GM21717 (cell line): ENCODE data around the gene SRSF9.

ENCODE experiments used
- ATAC-seq: cut with Tn5 transposase; IDR thresholded peaks from one replicate; pipeline ENCODE4 v1.9.1; 2021; ENCODE audit warnings: mild to moderate bottlenecking, moderate library complexity; ENCODE audit not compliant: unreplicated experiment

The SRSF9 gene

DNA sequence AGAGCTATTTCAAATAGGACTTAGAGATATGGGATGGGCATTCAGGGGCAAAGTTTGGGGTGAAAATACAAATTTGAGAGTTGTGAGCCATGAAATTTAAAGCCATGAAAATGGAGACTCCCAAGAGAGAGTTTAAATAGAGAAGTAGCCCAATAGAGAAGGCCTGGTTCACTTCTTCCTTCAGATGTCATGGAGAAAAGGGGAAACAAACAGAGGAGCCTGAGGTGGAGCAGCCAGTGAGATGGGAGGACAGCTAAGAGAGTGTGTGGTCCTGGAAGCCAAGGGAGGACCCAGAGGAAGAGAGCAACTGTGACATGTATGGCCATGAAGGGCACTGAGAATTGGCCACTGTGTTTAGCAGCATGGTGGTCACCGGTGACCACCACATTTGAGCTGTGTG lies 14.1 kb upstream of the SRSF9 start:
- ATAC-seq = no peak

DNA sequence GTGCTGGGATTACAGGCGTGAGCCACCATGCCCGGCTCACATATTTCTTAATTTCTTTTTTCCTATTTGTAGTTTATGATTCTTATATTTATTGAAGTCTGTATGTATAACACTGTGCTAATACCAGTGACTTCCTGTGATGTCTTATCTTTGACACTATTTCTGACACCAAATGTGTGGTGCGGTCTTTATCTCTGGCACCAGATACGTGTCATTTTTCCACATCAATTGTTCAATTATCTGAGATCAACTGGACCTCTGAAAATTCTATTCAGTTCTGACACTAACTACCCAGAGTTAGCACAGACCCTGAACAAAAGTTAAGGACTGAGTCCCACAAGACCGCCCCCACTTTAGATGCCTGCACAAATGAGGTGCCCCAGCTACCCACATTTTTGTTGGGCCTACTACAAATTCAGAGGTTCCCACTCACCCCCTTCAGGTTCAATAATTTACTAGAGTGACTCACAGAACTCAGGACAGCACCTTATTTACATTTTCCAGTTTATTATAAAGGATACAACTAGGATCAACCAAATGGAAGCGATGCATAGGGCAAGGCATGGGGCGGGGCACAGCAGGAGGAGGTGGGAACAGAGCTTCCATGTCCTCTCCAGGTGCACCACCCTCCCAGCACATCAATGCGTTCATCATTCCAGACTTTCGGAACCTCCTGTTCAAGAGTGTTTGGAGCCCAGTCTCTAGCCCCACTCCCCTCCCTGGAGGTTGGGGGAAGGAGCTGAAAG lies 11.6 kb upstream of the SRSF9 start:
- no peak for ATAC-seq

DNA sequence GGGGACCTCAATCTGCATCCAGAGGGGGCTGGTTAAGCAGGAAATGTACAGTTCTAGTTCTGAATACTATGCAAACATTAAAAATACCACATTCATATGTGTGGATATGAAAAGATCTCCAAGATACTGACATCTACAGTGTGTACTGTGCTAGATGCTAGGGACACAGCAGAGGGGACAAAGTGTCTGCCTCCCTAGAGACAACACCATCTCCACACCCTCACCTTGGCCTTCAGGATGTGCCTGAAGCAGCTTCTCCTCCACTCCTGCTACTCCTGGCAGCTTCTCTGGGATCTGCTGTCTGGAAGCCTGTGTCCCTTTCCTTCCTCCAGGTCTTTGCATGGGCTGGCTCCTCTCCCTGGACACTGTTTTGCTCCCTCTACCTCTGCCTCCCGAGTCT lies 10.7 kb upstream of the SRSF9 start:
- ATAC-seq = no peak

DNA sequence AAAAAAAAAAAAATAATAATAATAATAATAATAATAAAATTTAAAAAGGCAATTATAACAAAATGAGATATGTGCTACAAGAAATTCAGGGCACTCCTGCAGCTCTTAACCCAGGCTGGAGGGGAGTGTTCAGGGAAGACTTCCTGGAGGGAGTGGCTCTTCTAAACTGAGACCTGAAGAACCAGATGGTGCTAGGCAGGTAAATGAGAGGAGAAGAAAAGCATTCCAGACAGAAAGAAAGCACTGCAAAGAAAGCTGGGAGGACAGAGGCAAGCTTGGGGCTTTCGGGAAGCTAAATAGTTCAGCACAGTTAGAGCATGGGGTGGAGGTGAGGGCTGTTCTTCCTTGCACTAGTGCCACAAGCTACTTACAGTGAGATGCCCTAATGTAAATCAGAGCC lies 9.9 kb upstream of the SRSF9 start:
- ATAC-seq = no peak

DNA sequence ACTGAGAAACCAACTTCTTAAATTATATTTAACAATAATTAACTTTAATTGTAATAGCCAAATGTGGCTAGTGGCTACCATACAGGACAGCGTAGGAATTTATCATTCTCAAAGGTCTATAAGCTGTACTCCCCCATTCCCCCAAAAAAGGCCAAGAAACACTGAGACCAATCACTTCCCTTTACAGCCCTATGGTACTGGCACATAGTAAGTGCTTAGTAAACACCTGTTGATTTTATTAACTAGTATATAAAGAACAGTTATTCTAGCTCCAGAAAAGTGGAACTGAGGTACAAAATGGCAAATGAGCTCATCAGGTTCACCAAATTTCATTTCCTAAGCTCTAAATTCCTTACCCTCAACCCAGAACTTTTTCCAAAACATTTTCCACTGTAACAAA lies 6.1 kb upstream of the SRSF9 start:
- no peak for ATAC-seq

DNA sequence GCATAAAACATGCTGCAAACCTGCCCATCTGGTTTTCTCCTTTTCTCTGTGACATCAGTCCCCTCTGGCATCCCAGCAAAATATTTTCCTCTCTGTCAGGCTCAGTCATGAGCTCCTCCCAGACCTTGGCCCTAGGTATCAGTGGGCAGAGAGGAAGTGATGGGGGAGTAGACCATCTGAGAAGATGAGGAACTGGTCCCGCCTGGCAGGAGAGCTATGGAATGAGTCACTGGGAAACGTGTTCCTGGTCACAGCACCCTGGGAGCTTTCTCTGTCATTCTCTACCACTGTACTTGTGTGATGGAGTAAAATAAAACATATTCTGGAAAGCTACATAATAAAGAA lies 5.0 kb upstream of the SRSF9 start:
- ATAC-seq = no peak

DNA sequence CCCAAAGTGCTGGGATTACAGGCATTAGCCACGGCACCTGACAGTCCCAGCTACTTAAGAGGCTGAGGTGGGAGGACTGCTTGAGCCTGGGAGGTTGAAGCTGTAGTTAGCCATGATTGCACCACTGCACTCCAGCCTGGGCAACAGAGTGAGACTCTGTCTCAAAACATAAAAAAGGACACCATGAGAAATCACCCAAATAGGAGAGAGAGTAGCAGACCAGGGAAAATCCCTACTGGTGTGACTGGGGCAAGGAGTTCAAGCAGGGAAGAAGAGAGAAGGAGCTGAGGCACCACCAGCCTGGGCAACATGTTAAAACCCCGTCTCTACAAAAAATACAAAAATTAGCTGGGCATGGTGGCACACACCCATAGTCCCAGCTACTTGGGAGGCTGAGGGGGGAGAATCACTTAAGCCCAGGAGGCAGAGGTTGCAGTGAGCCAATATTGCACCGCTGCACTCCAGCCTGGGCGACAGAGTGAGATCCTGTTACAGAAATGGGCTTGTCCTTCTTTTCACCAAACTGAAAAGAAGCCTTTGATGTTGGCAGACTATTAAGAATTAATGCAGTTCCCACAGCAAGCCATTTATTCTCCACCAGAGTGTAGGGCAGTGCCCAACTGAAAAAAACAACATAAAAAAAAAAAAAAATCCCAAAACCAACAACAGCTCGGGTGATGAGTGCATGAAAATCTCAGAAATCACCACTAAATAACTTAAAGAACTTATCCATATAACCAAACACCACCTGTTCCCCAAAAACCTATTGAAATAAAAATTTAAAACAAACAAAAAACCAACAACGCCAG lies 4.5 kb upstream of the SRSF9 start:
- ATAC-seq = no peak

DNA sequence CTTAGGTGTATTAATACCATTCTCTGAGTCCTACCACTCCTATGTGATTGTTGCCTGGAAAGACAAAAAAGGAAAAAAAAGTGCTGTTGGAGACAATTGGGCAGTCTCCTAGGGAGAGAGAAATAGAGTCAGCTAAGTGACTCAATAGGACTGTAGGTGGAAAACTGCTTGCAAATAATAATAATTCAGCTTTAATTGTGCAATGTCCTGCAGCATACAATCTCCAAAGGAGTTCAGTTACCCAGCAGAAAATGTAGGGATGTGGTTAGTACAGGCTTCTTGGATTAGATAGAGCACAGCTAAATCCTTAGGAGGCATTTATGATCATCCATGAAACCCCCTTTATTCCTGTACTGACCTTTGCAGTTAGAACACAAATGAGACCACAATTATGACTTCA lies 3.0 kb upstream of the SRSF9 start:
- no peak for ATAC-seq

DNA sequence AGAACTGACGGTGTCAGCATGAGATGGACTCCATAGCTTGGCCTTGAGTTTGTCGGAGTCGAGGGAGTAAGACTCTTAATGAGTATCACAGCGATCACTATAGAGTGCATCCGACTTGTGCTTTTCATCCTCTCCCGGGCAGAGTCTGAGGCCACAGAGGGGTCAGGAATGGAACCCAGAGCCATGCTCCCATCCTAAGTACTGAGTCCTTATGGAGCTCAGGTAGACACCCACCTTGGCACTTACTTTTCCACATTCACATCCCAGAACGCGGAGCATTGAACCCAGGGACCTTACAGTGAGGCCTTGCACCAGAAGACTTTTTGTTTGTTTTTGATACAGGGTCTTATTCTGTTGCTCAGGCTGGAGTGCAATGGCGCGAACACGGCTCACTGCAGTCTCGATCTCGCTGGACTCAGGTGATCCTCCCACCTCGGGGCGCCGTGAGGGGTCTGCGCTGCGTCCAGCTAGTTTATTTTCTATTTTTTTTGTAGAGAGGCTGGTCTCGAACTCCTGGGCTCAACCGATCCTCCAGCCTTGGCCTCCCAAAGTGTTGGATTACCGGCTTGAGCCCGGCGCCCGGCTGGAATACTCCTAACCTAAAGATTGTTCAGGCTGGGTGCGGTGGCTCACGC lies 719 bp upstream of the SRSF9 start:
- ATAC-seq = peak; percentile 12

DNA sequence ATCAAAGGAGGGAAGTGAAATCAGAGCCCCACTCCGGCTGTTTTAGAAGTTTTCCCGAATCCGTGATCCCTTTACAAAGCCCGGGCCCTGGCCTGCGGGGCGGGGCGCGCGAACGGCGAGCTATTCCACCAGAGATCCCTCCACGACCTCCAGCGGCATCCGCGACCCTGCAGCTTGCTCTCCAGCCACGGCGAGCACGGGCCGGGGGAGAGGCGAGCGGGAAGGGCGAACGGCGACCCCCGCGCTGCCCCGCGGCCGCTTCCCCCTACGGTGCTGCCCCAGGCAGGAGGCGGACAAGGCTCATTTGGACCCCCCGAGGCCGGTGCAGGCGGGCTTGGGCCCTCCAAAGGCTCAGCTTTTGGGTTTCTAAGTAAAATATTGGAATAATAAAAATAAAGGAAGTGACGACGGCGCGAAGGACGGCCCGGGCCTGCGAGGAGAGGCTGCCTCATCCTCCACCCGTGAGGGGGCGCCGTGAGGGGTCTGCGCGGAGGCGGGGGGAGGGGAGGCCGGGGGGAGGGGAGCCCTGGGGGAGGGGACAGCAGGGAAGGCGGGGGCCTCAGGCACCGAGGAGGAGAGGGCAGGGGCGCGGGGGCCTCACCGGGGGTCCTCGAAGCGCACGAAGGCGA lies 613 bp downstream of the SRSF9 start:
- ATAC-seq = peak; percentile 27

DNA sequence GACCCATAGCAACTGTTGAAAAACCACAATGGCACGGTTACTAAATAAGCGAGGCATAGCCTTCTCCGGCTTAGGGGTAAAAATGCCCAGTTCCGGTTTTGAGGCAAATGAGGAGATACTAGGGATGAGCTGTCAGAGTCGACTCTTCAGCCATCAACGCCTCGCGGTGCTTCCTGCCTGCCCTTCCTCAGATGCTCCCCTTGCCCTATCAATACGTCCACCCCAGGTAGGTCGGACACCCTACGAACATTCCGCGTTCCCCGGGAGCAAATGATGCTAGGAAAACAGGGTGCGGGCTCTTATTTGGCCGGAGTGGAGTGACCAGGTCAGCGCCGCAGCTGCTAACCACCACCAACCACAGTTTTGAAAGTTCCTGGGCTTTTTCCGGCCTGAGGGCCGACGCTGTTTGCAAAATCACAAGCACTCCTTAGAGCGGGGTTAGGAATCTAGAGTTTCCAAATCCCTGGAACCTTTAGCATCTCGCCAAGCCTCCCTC lies 1.2 kb downstream of the SRSF9 start:
- ATAC-seq = peak; percentile 9

DNA sequence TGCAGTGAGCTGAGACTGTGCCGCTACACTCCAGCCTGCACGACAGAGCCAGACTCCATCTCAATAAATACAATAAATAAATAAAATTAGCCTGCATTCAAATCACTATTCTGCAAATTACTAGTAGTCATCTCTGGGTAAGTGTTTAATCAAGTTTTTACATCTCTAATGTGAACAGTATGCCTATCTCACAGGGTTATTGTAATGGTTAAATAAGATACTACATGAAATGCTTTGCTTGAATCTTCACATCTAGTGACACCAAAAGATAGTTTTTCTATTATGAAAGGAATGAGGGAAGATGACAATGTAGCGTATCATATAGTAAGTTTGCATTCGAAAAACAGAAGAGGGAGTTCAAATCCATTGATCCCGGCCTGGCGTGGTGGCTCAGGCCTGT lies 2.1 kb downstream of the SRSF9 start:
- no peak for ATAC-seq

DNA sequence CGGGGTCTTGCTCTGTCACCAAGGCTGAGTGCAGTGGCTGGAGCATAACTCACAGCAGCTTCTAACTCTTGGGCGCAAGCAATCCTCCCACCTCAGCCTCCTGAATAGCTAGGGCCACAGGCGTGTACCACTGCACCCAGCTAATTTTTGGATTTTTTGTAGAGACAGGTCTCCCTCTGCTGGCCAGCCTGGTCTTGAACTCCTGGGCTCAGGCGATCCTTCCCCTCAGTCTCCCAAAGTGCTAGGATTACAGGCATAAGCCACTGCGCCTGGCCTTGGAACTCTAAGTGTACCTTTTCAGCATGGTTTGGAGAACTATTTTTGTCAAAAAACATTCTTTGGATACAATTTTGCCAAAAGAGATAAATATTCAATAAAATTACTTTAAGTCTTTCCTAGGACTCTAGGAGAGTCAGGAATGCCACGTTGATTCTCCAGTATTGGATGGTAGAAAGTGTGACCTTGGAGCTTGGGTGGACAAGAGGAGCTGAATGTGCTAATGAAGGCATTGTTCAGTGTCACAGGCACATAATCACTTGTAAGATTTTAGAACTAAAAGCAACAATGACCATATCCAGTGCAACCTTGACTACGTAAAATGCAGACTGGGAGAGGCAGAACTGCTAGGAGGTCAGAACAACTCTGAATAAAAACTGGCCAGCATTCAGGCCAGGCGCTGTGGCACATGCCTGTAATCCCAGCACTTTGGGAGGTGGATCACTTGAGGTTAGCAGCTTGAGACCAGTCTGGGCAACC lies 2.8 kb downstream of the SRSF9 start:
- no peak for ATAC-seq

DNA sequence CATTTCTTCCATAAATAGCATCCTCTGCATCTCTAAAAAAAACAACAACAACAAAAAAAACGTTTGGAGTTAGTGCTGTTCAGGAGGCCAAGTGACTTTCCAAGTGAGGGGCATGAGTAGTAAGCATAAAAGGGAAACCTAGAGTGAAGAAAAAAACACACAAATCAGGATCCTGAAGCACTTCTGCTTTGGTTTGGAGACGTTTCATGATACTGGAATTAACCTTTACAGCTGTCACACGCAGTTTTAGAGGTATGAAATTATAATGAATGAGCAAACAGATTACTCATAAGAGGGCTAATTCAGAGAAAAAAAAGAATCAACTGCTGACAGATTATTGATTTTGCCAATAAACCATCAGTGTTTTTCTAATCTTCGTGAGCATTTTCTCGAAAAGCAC lies 3.8 kb downstream of the SRSF9 start:
- ATAC-seq = no peak

DNA sequence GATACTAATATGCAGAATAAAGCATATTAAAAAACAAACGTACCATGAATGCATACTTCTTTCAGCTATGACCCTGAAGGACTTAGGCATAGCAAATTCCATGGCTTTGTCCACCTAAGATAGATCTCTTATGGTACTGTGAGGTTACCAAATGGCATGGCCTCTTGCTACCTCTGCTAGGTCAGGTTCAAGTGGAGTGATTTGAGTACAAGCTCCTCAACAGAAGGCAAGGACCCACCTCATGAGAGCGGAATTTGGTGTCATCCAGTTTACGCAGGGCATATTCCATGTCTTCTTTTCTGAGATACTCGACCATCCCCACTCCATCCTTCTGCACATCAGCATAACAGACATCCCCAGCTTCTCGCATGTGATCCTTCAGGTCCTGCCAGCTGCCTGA lies 5.8 kb downstream of the SRSF9 start:
- no peak for ATAC-seq

DNA sequence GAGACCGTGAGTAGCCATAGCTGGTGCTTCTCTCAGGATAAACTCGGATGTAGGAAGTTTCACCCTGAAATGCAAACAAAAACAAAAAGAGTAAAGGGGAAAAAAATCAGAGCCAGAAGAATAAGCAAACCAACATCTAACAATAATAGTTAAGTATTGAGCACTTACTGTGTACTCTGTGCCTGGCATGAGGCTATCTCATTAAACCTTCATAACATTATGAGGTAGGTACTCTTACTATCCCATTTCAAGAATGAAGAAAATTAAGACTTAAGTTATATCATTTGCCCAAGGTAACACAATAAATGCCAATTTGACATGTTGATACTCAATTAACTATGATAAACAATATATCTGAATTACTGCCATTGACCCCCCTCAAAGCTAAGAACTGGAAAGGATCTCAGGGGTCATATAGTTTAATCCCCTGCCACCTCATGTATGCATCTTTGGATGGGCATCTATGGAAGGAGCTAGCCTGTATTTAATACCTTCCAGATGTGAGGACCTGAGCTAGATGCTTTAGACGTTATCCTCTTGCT lies 7.4 kb downstream of the SRSF9 start:
- no peak for ATAC-seq

DNA sequence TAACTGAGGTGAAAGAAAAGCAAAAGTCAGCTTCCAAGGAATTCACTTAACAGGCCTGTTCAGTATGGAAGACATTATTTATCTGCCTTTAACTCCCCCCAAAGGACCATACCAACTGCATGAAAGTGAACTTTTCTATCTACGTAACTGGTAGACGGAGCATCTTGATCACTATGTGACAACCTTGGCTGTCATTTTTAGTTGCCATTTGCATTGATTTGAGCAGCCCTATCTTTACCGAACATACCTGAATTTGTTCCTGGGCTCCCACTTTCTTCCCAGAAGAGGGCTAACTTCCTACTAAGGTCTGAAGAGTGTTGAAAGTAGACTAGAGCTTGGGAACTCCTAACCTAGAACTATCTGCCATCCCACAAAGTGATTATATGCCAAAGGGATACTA lies 9.4 kb downstream of the SRSF9 start:
- no peak for ATAC-seq

DNA sequence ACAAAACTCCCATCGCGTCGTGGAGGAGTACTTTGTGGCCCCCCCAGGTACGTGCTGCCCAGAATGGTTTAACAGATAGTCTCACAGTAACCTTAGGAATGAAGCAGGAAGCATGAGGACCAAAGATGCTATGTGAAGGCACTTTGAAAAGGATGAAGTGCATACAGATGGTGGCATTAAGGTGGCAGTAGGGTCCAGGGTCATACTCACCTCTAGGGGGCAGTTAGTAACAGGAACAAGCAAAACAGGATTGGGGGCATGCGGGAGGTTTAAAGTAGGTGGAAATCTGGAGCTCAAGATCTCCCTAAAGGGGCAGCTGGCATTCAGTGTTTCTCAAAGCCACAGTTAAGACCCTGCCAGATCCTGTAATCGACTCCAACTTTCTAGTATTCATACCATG lies 12.4 kb downstream of the SRSF9 start:
- no peak for ATAC-seq

DNA sequence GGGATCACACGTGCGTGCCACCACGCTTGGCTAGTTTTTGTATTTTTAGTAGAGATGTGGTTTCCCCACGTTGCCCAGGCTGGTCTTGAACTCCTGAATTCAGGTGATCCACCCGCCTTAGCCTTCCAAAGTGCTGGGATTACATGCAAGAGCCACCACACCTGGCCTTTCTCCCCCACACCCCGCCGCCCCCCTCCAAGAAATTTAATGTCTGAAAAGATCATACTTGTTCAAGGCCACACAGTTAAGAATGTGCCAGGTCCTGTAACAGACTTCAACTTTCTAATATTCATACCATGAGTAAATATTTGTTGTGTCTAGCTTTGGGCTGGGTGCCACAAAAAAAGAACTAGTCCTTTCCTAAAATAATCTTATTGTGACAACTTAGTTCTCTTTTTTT lies 14.2 kb downstream of the SRSF9 start:
- no peak for ATAC-seq

DNA sequence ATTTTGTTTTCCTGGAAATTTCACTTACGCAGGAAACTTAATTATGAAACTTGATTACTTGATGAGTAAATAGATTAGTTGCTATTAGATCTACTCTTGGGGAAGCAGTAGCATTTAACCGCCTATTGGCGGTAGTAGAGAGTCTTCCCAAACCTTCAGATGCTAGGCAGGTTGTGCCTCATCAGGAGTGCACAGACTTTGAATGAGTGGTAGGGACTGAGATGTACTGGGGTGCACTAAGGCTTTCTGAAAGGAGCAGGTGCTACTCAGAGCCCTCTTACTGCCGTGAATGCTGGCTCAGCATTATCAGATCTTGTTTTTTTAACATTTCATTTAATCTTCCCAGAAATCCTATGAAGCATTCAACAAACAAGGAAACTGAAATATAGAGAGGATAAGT lies 15.6 kb downstream of the SRSF9 start:
- ATAC-seq = no peak
